ENCODE measurements around the gene HAND2.

Gene HAND2

DNA sequence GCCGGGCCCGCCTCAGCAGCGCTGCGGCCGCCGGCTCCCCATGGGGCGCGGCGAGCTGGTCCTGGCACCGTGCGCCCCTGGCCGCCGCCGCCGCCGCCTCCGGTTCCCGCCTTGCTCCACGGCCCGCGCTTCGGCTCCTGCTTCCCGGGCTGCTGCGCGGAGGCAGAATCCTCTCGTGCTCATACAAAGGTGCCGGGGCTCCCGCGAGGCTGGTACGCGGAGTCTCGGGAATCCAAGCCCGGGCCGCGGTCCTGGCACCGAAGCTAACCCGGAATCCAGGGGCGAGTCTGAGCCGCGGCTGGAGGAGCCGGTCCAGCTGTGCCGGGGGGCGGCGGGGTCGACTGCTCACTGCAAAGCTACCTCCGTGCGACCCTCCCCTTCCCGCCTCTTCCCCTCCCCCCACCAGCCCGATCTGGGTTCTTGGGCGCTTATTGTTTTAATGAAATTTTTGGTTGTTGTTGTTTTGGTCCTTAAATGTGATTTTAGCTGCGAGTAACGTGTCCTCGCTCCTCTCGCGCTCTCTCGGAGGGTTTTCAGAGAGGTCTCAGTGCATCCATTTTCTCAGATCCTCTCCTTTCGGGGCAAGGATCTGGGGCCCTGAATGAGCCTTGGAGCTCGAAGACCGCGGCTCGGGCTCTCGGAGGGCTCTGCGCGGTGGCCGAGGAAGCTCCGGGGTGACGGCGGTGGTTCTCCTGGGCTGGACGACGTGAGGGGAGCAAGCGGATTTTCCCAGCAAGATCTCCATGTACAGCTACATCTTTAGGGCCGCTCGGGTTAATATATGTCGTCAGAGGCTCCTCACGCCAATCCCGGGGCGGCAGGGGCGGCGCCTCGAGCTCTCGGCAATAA is at the start of gene HAND2:
Gene HAND2, minus strand, starts transcription at position 753 of the 849 bp plus-strand sequence. CDS start 940 bp downstream, outside the sequence.
- no peak for DNase-seq

DNA sequence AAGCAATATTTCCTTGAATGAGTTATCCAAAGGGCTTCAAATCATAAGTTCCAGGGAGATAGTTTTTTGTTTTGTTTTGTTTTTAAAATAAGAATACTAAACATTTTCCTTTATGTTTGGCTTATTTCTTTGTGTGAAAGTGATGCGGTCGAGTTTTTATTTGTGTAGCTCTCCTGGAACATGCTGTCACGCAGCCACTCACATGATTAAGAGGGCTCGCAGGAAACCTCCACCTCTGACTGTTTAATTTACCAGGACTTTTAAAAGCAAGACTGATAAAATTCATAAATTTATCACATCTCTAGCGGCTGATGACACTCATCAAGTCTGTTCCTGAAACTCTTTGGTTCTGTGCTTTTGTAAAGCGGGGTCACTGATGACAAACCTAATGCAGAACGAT is 48.9 kb upstream of the HAND2 start:
- DNase-seq, result no peak

DNA sequence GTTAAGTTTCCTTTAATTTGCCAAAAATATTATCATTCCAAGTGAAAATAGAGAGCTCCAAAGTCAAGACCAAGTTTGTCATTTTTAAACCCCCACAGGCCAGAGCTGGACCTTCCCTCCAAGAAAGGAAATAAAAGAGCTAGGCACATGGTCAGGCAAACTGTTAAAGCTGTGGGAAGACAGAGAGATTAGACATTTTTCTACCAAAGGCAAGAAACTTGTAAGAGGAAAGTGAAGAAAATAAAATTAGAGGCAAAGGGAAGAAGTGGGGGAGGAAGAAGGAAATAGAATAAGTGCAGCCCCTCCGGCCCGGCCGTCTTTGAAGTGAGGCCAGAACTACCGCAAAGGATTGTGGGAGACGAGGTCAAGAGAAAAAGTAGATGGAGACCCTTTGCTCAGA is 47.9 kb upstream of the HAND2 start:
- no peak for DNase-seq

- no peak for DNase-seq
These were observed 45.6 kb upstream of the HAND2 start for GRCh38 chr4:173575482-173576152.

GRCh38 chr4:173573725-173574124 is 43.7 kb upstream of the HAND2 start:
- no peak for DNase-seq

DNA sequence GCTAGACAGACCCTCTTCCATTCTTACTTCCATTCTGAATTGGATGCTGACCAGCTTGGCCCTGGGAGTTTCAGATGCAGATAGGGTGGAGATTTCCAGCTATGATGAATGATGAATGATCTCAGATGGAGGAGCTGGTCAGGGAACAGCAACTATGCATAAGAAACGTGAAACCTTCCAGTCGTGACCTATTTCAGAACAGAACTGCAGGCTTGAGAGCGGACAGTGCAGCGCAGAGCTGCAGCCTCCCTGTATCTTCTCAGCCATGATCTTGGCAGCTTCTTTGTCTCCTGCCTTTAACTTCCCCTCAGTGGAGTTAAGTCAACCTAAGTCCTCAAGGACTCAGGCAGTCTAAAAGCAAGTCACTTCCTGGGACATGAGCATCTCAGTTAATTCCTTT is 43.3 kb upstream of the HAND2 start:
- DNase-seq, result no peak

DNA sequence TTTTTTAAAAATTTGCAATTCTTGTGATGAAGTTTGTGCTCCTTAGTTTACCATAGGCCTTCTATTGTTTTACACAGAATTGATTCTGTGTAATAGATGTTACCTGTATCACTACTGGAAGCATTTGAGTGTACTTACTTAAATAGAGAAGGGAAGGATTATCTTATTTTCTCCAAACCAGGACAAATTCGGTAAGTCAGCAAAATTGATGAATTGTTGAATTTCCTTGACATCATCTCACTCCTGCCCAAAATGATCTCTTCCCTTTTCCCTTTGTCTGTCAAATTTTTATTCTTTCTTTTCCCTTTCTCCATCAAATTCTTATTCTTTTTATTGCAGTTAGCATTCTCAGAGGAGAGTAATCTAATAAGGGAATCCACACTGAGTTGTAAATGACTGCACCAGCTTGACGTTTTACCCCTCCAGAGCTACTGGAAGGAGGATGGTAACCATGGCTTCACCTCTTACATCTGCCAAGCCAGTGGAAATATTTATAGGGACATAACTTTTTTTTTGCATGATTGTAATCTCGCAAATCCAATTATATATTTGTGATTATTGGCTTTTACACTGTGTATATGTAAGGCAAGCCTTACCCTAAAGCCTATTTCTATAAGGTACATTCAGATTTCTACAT is 42.6 kb upstream of the HAND2 start:
- DNase-seq, result no peak

GRCh38 chr4:173571620-173572019 is 41.6 kb upstream of the HAND2 start:
- DNase-seq, result no peak

GRCh38 chr4:173565281-173565680 is 35.3 kb upstream of the HAND2 start:
- DNase-seq, result no peak

DNA sequence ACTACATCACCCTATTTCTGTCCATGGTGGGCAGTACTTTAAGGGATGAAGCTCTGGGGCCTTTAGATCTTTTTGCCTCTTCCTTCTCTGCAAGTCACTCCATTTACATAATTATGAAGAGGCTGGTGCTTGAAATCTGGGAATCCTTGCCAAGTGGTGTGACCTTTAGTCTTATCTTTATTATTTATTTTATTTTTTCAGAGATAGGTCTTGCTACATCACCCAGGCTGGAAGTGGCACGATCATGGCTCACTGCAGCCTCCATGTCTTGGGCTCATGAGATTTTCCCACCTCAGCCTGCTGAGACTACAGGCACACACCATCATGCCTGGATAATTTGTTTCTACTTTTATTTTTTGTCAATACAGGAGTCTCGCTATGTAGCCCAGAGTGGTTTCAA is 34.4 kb upstream of the HAND2 start:
- no peak for DNase-seq

DNA sequence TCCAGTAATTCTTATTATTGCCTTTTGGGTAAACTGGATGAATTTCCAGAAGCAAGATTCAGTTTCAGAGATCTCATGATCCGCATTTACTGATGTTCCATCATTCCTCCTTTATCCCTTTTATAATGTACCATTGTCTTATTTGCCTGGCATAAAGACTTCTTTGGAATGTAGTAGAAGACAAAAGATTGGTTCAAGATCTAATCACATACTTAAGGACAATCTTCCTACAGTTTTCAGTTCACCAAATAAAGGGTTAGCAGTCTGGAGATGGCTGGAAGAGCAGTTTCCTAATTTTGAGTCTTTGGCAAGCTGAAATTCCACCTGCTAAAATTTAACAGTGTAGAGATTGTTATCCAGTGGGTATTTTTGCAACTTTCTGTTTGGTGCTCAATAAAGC is 30.9 kb upstream of the HAND2 start:
- DNase-seq, result no peak

DNA sequence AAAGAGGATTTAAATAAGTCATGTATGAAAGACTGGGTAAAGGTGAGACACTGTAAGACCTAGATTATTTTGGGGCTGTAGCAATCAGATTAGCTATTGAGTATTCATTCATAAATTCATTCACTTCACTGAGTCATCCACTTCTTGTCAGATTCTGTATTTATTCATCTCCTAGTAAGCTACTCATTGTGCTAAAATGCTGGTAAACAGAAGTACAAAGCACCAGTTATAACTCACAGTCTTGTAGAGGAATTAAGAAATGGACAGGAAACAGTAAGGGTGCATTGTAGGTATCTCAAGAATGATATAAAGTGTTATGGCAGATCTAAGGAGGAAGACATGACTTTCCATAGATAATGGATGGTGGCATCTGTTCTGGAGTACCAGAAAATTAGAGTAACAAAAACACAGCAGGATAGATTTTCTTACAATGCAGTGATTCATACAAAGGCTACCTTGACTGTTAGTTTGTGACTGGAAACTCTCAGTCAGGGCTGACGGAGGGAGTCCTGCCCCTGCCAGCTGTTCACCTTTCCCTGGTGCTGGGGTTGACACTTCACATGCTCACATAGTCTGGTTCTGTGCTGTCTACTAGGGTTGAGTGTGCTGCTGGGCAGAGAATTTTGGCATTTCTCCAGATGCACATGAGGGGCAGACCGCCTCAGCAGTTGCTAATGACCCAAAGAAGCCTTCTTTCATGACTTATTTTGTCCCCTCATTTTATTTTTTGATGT is 26.5 kb upstream of the HAND2 start:
- DNase-seq, result no peak

GRCh38 chr4:173547889-173548288 is 17.9 kb upstream of the HAND2 start:
- DNase-seq, result no peak

GRCh38 chr4:173546776-173547175 is 16.7 kb upstream of the HAND2 start:
- DNase-seq, result no peak

- DNase-seq, result no peak
These were observed 15.4 kb upstream of the HAND2 start for GRCh38 chr4:173545440-173545839.

DNA sequence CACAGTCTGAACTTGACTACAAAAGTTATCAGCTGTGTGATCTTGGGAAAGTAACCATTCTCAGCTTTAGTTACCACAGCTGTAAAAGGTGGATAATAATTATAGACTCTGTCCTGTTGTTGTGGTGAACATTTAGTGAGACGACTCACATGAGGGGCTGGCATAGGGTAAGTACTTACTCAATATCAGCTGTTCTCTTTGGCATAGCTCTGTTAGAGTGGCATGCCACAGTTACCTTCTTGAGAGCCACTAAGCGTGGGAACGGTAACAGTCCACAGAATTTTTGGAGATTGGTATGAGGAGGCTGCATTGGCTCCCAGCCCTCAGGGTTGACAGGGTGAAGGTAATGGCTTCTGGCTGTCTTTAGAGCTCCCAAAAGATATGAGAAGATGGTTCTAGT is 13.2 kb upstream of the HAND2 start:
- DNase-seq, result no peak

DNA sequence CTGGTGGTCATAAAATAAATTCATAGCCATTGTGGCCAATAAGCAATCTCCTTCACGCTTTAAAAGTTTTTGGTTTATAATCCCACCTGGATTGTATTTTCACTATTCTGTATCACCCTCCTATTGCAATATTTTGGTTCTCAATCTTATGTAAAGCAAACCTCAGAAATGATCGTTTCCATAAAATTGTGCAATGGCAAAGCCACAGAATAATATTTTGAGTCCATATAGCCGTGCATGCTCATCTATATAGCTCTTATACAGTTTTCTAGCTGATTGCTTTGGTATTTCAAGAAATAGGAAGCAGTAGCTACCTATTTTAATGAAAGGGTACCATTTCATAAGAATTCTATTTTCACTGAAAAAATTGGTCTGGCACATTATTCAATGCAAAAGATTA is 10.0 kb upstream of the HAND2 start:
- DNase-seq, result no peak

GRCh38 chr4:173538909-173539445 is 8.9 kb upstream of the HAND2 start:
- DNase-seq, result no peak

- DNase-seq, result no peak
These were observed 8.3 kb upstream of the HAND2 start for GRCh38 chr4:173538148-173538908.

DNA sequence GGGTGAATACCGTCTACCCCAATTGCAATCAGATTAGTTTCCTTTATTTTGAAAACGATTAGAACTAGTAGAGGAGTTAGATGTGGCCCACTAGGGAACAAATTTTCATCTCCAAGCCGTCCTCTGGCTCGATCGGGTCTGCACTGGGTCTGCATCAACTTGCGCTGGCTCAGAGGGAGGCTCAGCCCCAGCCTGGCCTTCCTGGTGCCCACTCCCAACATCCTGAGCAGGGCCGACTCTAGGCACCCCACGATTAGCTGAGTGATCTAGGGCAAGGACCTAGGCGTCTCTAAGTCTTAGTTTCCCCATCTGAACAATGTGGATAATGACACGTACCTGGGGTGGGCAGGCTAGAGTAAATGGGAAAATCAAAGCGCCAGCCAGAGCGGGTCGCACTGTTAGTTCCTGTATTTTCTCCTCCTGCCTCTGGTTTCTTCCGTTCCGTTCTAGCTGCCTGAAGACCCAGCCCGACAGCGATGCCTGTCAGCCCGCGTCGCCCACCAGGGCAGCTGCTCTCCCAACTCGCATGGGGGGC is 7.7 kb upstream of the HAND2 start:
- DNase-seq, result no peak

- no peak for DNase-seq
These were observed 6.9 kb upstream of the HAND2 start for GRCh38 chr4:173536808-173537429.
